GM19240 (cell line): ENCODE measurements around the gene C4orf50.
"Not testable (repeated sequence)": the region's sequence is repeated elsewhere in the genome, so short reads cannot be mapped to it uniquely, and the experiment has no call there.

Experiments used
- DNase-seq: peaks from one replicate; pipeline ENCODE4 v3.0.0; 2011; ENCODE audit warnings: low spot score; ENCODE audit not compliant: insufficient read length

C4orf50 gene

GRCh38 chr4:5865896-5866599 is 152.2 kb downstream of the C4orf50 start:
- DNase-seq, result no peak

DNA sequence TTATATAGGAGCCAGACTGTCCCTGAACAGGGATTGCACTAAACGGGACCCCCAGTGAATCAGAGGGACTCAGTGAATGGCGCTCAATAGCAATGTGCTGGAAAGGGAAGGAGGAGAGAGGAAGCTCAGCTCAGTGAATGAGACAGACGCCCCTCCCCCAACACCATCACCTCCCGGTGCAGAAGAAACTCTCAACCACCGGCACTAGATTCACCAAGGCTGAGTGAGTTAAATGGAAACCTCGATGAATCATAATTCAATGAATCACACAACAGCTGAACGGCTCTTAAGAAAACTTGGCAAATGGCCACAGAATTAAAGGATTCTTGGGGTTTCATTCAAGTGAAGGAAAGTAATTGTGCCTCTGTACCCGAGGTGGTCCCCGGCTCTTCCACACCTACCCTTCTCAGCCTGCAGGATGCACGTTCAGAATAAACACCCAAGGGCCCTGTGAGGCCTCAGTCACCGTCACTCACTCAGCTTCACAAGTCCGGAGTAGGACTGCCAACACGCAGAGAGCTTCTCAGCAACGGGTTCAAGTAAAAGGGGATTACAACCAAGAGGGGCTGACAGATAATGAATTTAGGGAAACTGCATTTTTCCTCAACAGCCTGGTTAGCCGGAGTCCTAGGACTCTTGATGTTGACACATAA is 154.6 kb downstream of the C4orf50 start:
- no peak for DNase-seq

- DNase-seq, result no peak
These were observed 160.0 kb downstream of the C4orf50 start for GRCh38 chr4:5858020-5858769.

GRCh38 chr4:5857199-5857598 is 161.0 kb downstream of the C4orf50 start:
- no peak for DNase-seq

GRCh38 chr4:5856362-5856761 is 161.9 kb downstream of the C4orf50 start:
- DNase-seq, result not testable (repeated sequence)

GRCh38 chr4:5854929-5855328 is 163.3 kb downstream of the C4orf50 start:
- no peak for DNase-seq

GRCh38 chr4:5852523-5853202 is 165.6 kb downstream of the C4orf50 start:
- DNase-seq, result no peak

DNA sequence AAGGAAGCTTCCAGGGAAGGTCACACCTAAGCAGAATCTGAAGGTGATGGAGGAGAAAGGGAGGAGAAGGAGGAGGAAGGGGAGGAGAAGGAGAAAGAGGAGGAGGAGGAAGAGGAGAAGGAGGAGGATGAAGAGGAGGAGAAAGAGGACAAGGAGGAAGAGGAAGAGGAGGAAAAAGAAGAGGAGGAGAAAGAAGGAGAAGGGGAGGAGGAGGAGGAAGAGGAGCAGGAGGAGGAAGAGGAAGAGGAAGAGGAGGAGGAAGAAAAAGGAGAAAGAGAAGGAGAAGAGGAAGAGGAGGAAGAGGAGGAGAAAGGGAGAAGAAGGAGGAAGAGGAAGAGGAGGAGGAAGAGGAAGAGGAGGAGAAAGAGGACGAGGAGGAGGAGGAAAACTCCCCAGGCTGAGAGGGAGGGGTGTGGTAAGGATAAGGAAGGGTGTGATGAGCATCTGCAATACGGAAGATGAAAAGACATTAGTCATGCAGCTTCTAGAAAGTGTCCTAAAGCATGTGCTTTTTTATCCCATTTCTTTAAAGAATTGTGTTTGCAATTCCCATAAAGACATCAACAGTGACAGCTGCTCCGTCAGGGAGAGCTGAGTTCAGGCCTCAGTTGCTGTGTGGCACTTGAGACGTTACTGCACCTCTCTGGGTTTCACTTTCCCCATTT is 166.5 kb downstream of the C4orf50 start:
- no peak for DNase-seq
